ENCODE data around the gene CBS.
"Not testable (repeated sequence)": the region's sequence is repeated elsewhere in the genome, so short reads cannot be mapped to it uniquely, and the experiment has no call there.

CBS gene

DNA sequence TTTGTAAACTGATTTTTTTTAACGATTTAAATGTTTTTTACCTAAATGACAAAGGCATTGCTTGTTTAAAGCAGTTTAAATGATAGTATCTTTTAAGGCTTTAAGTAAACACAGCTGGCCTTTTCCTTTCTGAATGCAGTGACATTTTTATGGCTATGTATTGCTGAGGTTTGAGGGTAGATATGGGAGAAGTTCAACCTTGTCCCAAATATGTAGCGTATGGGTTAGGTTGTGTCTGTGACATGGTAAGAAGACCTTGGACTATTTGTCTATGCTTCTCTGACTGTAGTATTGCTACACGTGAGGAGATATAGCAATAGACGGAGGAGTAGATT, 68.8 kb downstream of the CBS start:
- Histone ChIP-seq H3K9me3 (ENCODE audit: control insufficient read depth in 5 of 5, low read length in 5 of 5) (no peaks in the 10 kb centered on the region), H3K27me3 (ENCODE audit: control insufficient read depth in 5 of 5, insufficient read depth in 4 of 5, low read length in 5 of 5) (no peaks in the 10 kb centered on the region), H3K4me1 (ENCODE audit: control insufficient read depth in 5 of 5, insufficient read depth in 5 of 5, low read length in 5 of 5) (no peaks in the 10 kb centered on the region), H3K27ac (ENCODE audit: low read depth, low read length) (no peak overlapping the region), H3K36me3 (ENCODE audit: control insufficient read depth in 5 of 5, insufficient read depth in 5 of 5, low read length in 5 of 5) (peaks cover 6 to 49% (median 35%) of the 10 kb centered on the region in 5 donors), H3K9ac (ENCODE audit: low read length in 5 of 5) (no peak overlapping the region), H3K4me3 (ENCODE audit: low read depth in 1 of 5, low read length in 5 of 5) (no peak overlapping the region)

DNA sequence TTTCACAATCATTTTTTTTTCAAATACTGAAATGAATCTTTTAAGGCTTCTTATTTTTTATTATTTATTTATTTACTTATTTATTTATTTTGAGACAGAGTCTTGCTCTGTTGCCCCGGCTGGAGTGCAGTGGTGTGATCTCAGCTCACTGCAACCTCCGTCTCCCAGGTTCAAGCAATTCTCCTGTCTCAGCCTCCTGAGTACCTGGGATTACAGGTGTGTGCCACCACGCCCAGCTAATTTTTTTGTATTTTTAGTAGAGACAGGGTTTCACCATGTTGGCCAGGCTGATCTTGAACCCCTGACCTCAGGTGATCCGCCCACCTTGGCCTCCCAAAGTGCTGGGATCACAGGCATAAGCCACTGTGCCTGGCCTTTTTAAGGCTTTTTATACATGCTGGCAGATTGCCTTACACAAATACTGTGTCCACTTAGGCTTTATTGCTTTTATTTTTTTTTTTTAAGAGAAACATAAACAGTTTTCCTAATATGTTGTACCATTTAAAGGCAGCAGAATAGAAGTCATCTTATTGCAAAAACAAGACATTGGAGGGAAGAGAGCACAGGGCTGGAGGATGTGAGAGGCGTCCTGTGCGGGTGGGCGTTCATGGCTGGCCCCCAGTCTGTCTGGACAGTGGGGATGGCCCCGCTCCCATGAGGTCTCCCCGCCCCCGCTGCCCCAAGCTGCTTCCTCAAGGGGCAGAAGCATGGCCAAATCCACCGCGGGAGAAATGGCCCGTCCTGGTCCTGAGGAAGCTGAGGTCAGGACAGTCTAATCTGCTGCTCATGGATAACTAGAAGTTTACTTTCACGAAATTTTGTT, 69.4 kb downstream of the CBS start:
- H3K27ac ChIP-seq (ENCODE audit: low read depth, low read length); H3K4me3 ChIP-seq (ENCODE audit: low read depth in 1 of 5, low read length in 5 of 5); H3K9ac ChIP-seq (ENCODE audit: low read length in 5 of 5): not testable (repeated sequence)

DNA sequence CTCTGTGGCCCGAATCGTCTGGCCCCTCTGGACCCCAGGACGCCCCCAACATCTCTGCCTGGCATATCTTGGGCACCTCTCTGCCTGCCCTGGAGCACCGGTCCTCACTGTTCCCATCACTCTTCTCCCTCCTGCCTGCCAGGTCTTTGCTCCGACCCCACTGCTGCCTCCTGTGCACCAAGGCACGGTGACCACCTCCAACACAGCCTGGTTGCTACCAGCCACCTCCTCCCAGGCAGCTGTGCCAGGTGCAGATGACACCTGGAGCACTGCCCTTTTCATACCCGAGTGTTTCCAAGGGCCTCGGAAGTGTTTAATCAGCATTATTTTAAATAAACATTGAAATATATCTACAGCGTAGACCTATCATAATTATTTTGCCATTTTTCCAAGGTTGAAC, 70.0 kb downstream of the CBS start:
- Histone ChIP-seq H3K4me1 (ENCODE audit: control insufficient read depth in 5 of 5, insufficient read depth in 5 of 5, low read length in 5 of 5) (peaks cover 0 to 6% (median 4%) of the 10 kb centered on the region in 5 donors), H3K27ac (ENCODE audit: low read depth, low read length) (no peak overlapping the region), H3K36me3 (ENCODE audit: control insufficient read depth in 5 of 5, insufficient read depth in 5 of 5, low read length in 5 of 5) (peaks cover 6 to 41% (median 28%) of the 10 kb centered on the region in 5 donors), H3K27me3 (ENCODE audit: control insufficient read depth in 5 of 5, insufficient read depth in 4 of 5, low read length in 5 of 5) (no peaks in the 10 kb centered on the region), H3K9ac (ENCODE audit: low read length in 5 of 5) (no peak overlapping the region), H3K9me3 (ENCODE audit: control insufficient read depth in 5 of 5, low read length in 5 of 5) (no peaks in the 10 kb centered on the region), H3K4me3 (ENCODE audit: low read depth in 1 of 5, low read length in 5 of 5) (no peak overlapping the region)

More for the DNA sequence above, 69.4 kb downstream of the CBS start:
- not testable (repeated sequence) for H3K9me3 ChIP-seq (ENCODE audit: control insufficient read depth in 5 of 5, low read length in 5 of 5); H3K4me1 ChIP-seq (ENCODE audit: control insufficient read depth in 5 of 5, insufficient read depth in 5 of 5, low read length in 5 of 5); H3K27me3 ChIP-seq (ENCODE audit: control insufficient read depth in 5 of 5, insufficient read depth in 4 of 5, low read length in 5 of 5)
- H3K36me3 ChIP-seq (ENCODE audit: control insufficient read depth in 5 of 5, insufficient read depth in 5 of 5, low read length in 5 of 5) = peaks cover 6 to 43% (median 29%) of the 10 kb centered on the region in 5 donors

DNA sequence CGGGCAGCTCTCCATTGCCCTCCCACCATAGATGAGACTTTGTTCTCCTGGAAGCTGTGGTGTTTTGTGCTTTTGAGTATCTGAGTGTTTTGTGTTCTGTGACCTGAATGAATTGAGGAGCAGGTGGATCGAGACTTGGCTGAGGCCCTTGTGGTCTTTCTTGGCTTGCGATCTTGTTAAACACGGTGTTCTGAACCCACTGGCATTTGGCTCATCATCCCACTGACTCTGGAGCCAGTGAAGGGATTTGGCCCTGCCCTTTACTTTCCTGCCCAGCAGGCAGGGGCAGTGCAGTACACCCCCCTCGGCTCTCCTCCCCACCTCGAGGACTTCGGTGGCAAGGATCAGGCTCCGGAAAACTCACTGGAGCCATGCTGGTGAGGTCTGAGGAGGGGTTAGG, 70.7 kb downstream of the CBS start:
- H3K4me1 ChIP-seq (ENCODE audit: control insufficient read depth in 5 of 5, insufficient read depth in 5 of 5, low read length in 5 of 5) = peaks cover 0 to 6% (median 4%) of the 10 kb centered on the region in 5 donors
- no peak overlapping the region for H3K4me3 ChIP-seq (ENCODE audit: low read depth in 1 of 5, low read length in 5 of 5)
- H3K9me3 ChIP-seq (ENCODE audit: control insufficient read depth in 5 of 5, low read length in 5 of 5) = peaks cover 0 to 4% (median 0%) of the 10 kb centered on the region in 5 donors
- no peak overlapping the region for H3K9ac ChIP-seq (ENCODE audit: low read length in 5 of 5)
- no peak overlapping the region for H3K27ac ChIP-seq (ENCODE audit: low read depth, low read length)
- peaks cover 6 to 40% (median 24%) of the 10 kb centered on the region in 5 donors for H3K36me3 ChIP-seq (ENCODE audit: control insufficient read depth in 5 of 5, insufficient read depth in 5 of 5, low read length in 5 of 5)
- no peaks in the 10 kb centered on the region for H3K27me3 ChIP-seq (ENCODE audit: control insufficient read depth in 5 of 5, insufficient read depth in 4 of 5, low read length in 5 of 5)
